GM12874 (cell line): ENCODE results near the gene TSKS.

Experiments used
- CTCF ChIP-seq: IDR thresholded peaks from 2 replicates; pipeline ENCODE4 v1.5.1; 2011; ENCODE audit warnings: low read depth, mild to moderate bottlenecking, control low read depth, low read length, moderate library complexity; ENCODE audit not compliant: insufficient read depth

Gene TSKS

GRCh38 chr19:49761625-49762311 lies 1.3 kb downstream of the TSKS start:
- no peak for TF ChIP-seq CTCF

DNA sequence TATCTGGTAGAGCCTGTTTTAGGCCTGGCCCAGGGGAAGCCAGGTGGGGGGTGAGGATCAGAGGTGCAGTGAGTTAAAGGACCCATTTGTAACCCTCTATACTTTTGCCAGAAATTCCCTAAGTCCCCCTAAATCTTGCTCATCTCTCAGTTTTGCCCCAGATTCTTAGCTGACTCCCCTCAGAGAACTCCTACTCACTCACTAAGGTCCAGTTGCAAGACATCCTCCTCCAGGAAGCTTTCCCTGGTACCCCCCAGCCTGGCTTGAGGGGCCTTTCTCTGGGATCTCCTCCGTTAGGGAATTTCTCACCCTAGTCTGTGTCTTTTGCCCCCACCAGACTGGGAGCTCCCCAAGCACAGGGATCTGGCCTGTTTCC lies 1.9 kb downstream of the TSKS start:
- no peak for TF ChIP-seq CTCF

DNA sequence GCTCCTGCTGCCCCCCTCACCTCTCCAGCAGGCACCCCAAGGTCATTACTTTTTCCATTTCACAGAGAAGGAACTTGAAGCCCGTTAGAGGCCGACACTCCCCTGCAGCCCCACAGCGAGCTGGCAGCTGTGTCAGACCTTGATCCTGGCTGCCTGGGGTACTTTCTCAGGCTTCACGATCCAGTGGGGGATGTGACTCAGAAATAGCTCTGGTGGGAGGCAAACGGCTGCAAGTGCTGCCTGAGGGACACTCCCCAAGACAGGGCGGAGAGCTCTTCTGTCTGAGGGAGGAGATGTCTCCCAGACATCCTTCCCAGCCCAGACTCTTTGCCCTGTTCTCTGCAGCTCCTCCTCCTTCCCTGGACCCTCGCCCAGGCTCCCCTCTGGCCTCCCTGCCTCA lies 4.8 kb downstream of the TSKS start:
- no peak for TF ChIP-seq CTCF

DNA sequence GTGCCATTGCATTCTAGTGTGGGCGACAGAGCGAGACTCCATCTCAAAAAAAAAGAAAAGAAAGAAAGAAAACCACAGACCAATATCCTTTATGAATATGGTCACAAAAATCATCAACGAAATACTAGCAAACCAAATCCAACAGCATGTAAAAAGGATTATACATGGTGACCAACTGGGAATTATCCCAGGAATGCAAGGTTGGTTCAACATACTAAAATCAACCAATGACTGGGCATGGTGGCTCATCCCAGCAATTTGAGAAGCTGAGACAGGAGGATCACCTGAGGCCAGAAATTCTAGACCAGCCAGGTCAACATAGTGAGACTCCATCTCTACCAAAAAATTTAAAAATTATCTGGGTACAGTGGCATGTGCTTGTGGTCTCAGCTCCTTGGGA lies 7.2 kb downstream of the TSKS start:
- no peak for TF ChIP-seq CTCF

GRCh38 chr19:49752701-49753100 lies 10.4 kb downstream of the TSKS start:
- TF ChIP-seq CTCF = no peak

DNA sequence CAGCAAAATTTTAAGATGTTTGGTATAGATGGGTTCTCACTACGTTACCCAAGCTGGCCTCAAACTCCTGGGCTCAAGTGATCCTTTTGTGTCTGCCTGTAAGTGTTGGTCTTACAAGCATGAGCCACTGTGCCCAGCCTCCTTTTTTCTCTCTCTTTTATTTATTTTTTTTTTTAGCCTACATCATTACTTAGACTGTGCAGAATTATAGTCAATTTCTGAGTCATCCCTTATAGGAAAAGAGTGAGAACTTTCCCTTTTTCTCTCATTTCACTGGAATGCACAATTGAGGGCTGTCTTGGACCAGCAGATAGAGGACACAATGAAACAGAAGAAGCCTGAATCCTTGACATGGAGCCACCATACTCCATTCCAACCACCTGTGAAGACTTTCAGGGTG lies 13.3 kb downstream of the TSKS start:
- no peak for TF ChIP-seq CTCF

DNA sequence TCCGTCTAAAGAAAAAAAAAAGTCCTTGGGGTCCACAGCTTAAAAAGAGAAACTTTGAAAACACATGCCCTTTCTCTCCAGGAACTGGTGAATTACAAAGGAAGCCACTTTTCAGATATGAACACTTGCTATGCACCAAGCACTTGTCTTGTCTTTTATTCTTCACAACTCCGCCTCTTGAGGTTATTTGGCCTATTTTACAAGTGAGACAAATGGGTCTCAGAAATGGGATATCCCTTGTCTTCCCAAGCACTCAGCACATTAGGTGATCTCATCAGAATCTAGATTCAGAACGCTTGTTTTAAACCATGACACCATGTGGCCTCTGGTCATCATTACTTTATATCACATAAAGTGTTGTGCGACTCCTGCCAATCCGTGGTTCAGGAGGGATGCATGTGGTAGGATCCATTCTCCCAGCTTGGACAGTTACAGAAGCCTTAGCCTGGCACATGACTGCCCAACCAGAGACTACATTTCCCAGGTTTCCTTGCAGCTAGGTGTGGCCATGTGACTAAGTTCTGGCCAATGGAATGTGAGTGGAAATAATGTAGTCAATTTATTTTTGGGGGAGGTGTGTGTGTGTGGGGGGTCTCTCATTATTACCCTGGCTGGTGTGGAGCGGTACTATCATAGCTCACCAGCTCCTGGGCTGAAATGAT lies 13.9 kb downstream of the TSKS start:
- no peak for TF ChIP-seq CTCF
